Measurements from ENCODE around the gene ALK.

- TF ChIP-seq CTCF (IDR thresholded peaks at IDR 0.05) (no peak), POLR2A (IDR thresholded peaks at IDR 0.05) (no peak)
These were observed 538.9 kb downstream of the ALK start for GRCh38 chr2:29382486-29382885.
